DMS79 treated with DMSO at 0.1 percent for 48 hours (cell line): ENCODE data around the gene ACOT12.
A peak's percentile ranks its signal among the peaks of the same experiment; 100 is the strongest.

Experiments used
- DNase-seq: peaks from one replicate; lab custom pipeline; 2025; lab: John Stamatoyannopoulos, UW

Gene ACOT12

GRCh38 chr5:81400375-81400774 lies 6.4 kb upstream of the ACOT12 start:
- no peak for DNase-seq

GRCh38 chr5:81398741-81399140 lies 4.8 kb upstream of the ACOT12 start:
- DNase-seq: no peak

- DNase-seq: no peak
These were observed 3.2 kb upstream of the ACOT12 start for GRCh38 chr5:81397176-81397575.

- DNase-seq: no peak
These were observed 1.3 kb upstream of the ACOT12 start for GRCh38 chr5:81395262-81395661.

- no peak for DNase-seq
These were observed 528 bp downstream of the ACOT12 start for GRCh38 chr5:81393430-81393782.

- DNase-seq: no peak
These were observed 4.9 kb downstream of the ACOT12 start for GRCh38 chr5:81389025-81389424.

- DNase-seq: no peak
These were observed 5.8 kb downstream of the ACOT12 start for GRCh38 chr5:81388169-81388568.

GRCh38 chr5:81383867-81384266 lies 10.1 kb downstream of the ACOT12 start:
- DNase-seq: no peak

GRCh38 chr5:81371354-81371876 lies 22.5 kb downstream of the ACOT12 start:
- no peak for DNase-seq

GRCh38 chr5:81370912-81371311 lies 23.0 kb downstream of the ACOT12 start:
- no peak for DNase-seq

- DNase-seq: no peak
These were observed 28.4 kb downstream of the ACOT12 start for GRCh38 chr5:81365541-81365940.

- DNase-seq: peak; percentile 5
These were observed 30.7 kb downstream of the ACOT12 start for GRCh38 chr5:81363093-81363871.

GRCh38 chr5:81361600-81361999 lies 32.3 kb downstream of the ACOT12 start:
- DNase-seq: no peak

GRCh38 chr5:81360640-81361039 lies 33.3 kb downstream of the ACOT12 start:
- no peak for DNase-seq

GRCh38 chr5:81359881-81360280 lies 34.1 kb downstream of the ACOT12 start:
- no peak for DNase-seq

- DNase-seq: no peak
These were observed 34.8 kb downstream of the ACOT12 start for GRCh38 chr5:81359108-81359507.

GRCh38 chr5:81355291-81356251 lies 38.4 kb downstream of the ACOT12 start:
- DNase-seq: no peak

- no peak for DNase-seq
These were observed 39.8 kb downstream of the ACOT12 start for GRCh38 chr5:81354093-81354492.

GRCh38 chr5:81353189-81353588 lies 40.7 kb downstream of the ACOT12 start:
- no peak for DNase-seq

GRCh38 chr5:81350507-81350906 lies 43.4 kb downstream of the ACOT12 start:
- no peak for DNase-seq

GRCh38 chr5:81349161-81349560 lies 44.8 kb downstream of the ACOT12 start:
- no peak for DNase-seq

GRCh38 chr5:81345411-81346003 lies 48.4 kb downstream of the ACOT12 start:
- no peak for DNase-seq
